GM23338 (cell line): ENCODE results near the gene PYURF. TPM values are rescaled to one million over a fixed set of nuclear protein-coding genes. Genes with fewer than 3 reads are reported as not detected.

Source experiments
- ATAC-seq: fragments of 200-7000 bp; cut with Tn5 transposase; 3 replicates; pipeline ENCODE4 v1.9.1; 2020
- DNase-seq: peaks from one replicate; pipeline ENCODE4 v3.0.0-alpha.2; 2015; ENCODE audit warnings: low spot score
- H2AFZ ChIP-seq: fragments of 200-600 bp; sonication (generic); 2 replicates; pipeline ENCODE4 v1.8.0; 2016; ENCODE audit warnings: antibody characterized with exemption, mild to moderate bottlenecking, moderate library complexity
- H3F3A ChIP-seq: fragments of 200-600 bp; sonication (generic); replicated peaks from 2 replicates; pipeline ENCODE4 v1.8.0; 2017; ENCODE audit warnings: antibody characterized with exemption, mixed run types, low read depth
- H3K27ac ChIP-seq: fragments of 200-600 bp; sonication (generic); 2 replicates; pipeline ENCODE4 v1.6.1; 2016; ENCODE audit warnings: low read depth
- H3K27me3 ChIP-seq: fragments of 200-600 bp; sonication (generic); 2 replicates; pipeline ENCODE4 v1.8.0; 2016; ENCODE audit warnings: mild to moderate bottlenecking, mixed run types, moderate library complexity; ENCODE audit not compliant: insufficient read depth
- H3K36me3 ChIP-seq: fragments of 200-600 bp; sonication (generic); 2 replicates; pipeline ENCODE4 v1.8.0; 2016; ENCODE audit warnings: mild to moderate bottlenecking; ENCODE audit not compliant: insufficient read depth
- H3K4me1 ChIP-seq: fragments of 200-600 bp; sonication (generic); 2 replicates; pipeline ENCODE4 v1.8.0; 2016; ENCODE audit warnings: mild to moderate bottlenecking, moderate library complexity; ENCODE audit not compliant: insufficient read depth
- H3K4me2 ChIP-seq: fragments of 200-600 bp; sonication (generic); 2 replicates; pipeline ENCODE4 v1.7.1; 2017; ENCODE audit warnings: mixed run types
- H3K4me3 ChIP-seq: fragments of 200-600 bp; sonication (generic); 2 replicates; pipeline ENCODE4 v1.6.1; 2016; ENCODE audit warnings: mixed run types
- H3K79me2 ChIP-seq: fragments of 200-600 bp; sonication (generic); replicated peaks from 2 replicates; pipeline ENCODE4 v1.8.0; 2017; ENCODE audit warnings: mild to moderate bottlenecking; ENCODE audit not compliant: insufficient read depth
- H3K9me2 ChIP-seq: fragments of 200-600 bp; sonication (generic); 2 replicates; pipeline ENCODE4 v1.8.0; 2017; ENCODE audit not compliant: insufficient read depth
- H4K20me1 ChIP-seq: fragments of 200-600 bp; sonication (generic); replicated peaks from 2 replicates; pipeline ENCODE4 v1.8.0; 2017; ENCODE audit warnings: mild to moderate bottlenecking; ENCODE audit not compliant: insufficient read depth
- H3K27ac Mint-ChIP-seq: 2 replicates; pipeline ENCODE4 v1.8.0; 2020; ENCODE audit warnings: inconsistent platforms, mild to moderate bottlenecking, moderate library complexity, mixed read lengths
- H3K27me3 Mint-ChIP-seq: 3 replicates; pipeline ENCODE4 v1.8.0; 2022; ENCODE audit warnings: low read depth, mild to moderate bottlenecking, moderate library complexity, mixed read lengths, inconsistent platforms; ENCODE audit not compliant: insufficient read depth, poor library complexity
- H3K36me3 Mint-ChIP-seq: 3 replicates; pipeline ENCODE4 v1.8.0; 2021; ENCODE audit warnings: low read depth, mild to moderate bottlenecking, inconsistent platforms, moderate library complexity, mixed read lengths
- H3K4me1 Mint-ChIP-seq: 3 replicates; pipeline ENCODE4 v1.8.0; 2020; ENCODE audit warnings: mild to moderate bottlenecking, inconsistent platforms, mixed read lengths
- H3K4me3 Mint-ChIP-seq: 3 replicates; pipeline ENCODE4 v1.8.0; 2021; ENCODE audit warnings: moderate library complexity, mild to moderate bottlenecking, inconsistent platforms, mixed read lengths
- H3K9me3 Mint-ChIP-seq: 3 replicates; pipeline ENCODE4 v1.8.0; 2020; ENCODE audit warnings: moderate library complexity, mild to moderate bottlenecking, inconsistent platforms, mixed read lengths
- CREB1 ChIP-seq: fragments of 250-450 bp; sonication (Bioruptor Pico); IDR thresholded peaks from 2 replicates; pipeline ENCODE4 v1.5.0; 2020; ENCODE audit warnings: low read depth, mild to moderate bottlenecking, moderate library complexity
- EZH2 ChIP-seq: fragments of 200-600 bp; sonication (generic); IDR thresholded peaks from one replicate; pipeline ENCODE4 v1.8.0; 2017; ENCODE audit warnings: antibody characterized with exemption, mild to moderate bottlenecking, low read depth; ENCODE audit not compliant: unreplicated experiment
- JUNB ChIP-seq: IDR thresholded peaks from one replicate; pipeline ENCODE4 v1.6.1; 2016; ENCODE audit warnings: antibody characterized with exemption; ENCODE audit not compliant: unreplicated experiment
- NANOG ChIP-seq: IDR thresholded peaks from 2 replicates; pipeline ENCODE4 v1.6.1; 2016; ENCODE audit warnings: antibody characterized with exemption, borderline replicate concordance
- POLR2AphosphoS5 ChIP-seq: IDR thresholded peaks from 2 replicates; pipeline ENCODE4 v1.6.1; 2016; ENCODE audit warnings: antibody characterized with exemption, low read depth
- STAT1 ChIP-seq: IDR thresholded peaks from one replicate; pipeline ENCODE4 v1.6.1; 2016; ENCODE audit warnings: antibody characterized with exemption; ENCODE audit not compliant: unreplicated experiment
- ZNF114 ChIP-seq: fragments of 250-450 bp; sonication (Bioruptor Pico); IDR thresholded peaks from 2 replicates; pipeline ENCODE4 v1.5.0; 2020; ENCODE audit warnings: mild to moderate bottlenecking, moderate library complexity
- ZNF331 ChIP-seq: fragments of 250-450 bp; sonication (Bioruptor Pico); IDR thresholded peaks from 2 replicates; pipeline ENCODE4 v1.5.0; 2020; ENCODE audit warnings: low read depth, mild to moderate bottlenecking, moderate library complexity
- polyA plus RNA-seq: library from polyadenylated mRNA; unstranded; fragments of >200 nt; fragmentation: Nextera tagmentation; extraction: Ambion mirVana; gene quantifications from 2 replicates; pipeline ENCODE4 v1.2.1, GENCODE V29; 2016
- total RNA-seq: library from RNA; depleted of rRNA; stranded (reverse); fragments of >200 nt; shearing (Covaris generic); gene quantifications from 2 replicates; pipeline ENCODE4 v1.2.3, GENCODE V29; 2014
- TF ChIP-seq, protein P1 (sequence below), 2 experiments: fragments of 200-600 bp in 1 of 2; sonication (generic) in 1 of 2; conservative IDR thresholded peaks; 2 replicates each; pipeline versions ENCODE4 v1.5.1 to v1.6.1; 2016 to 2017; ENCODE audit warnings: antibody characterized with exemption in 2 of 2, low read depth in 2 of 2, mild to moderate bottlenecking in 2 of 2, moderate library complexity in 1 of 2
- TF ChIP-seq, protein P2 (sequence below): IDR thresholded peaks from 2 replicates; pipeline ENCODE4 v1.6.1; 2016; ENCODE audit warnings: antibody characterized with exemption
- TF ChIP-seq, protein P3 (sequence below): IDR thresholded peaks from one replicate; pipeline ENCODE4 v1.6.1; 2018; ENCODE audit warnings: antibody characterized with exemption; ENCODE audit not compliant: unreplicated experiment

The PYURF gene
- total and polyA plus RNA-seq, 2 experiments from 2014 or later, result 65.3 to 116 TPM

DNA sequence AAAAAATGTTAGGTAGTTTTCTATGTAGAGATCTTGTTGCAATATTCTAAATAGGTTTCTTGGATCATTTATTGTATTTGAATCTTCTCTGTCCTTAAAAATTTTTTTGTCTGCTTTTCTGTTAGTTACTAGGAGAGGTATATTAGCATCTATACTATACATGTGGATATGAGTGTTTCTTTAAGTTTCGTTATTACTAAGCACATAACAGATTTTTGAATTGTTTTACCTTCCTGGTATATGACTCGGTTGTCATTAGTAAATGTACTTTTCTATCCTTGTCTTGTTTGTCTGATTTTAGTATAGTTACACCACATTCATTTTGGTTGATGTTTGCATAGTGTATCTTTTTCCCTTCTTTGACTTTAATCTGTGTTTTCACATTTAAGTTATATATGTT is 20.2 kb downstream of the PYURF start:
- H3K36me3 ChIP-seq, result no peaks in the 10 kb centered on the region
- no peak overlapping the region for H3K4me3 ChIP-seq
- Mint-ChIP-seq H3K27me3 (no peaks in the 10 kb centered on the region), H3K9me3 (no peaks in the 10 kb centered on the region), H3K27ac (no peak overlapping the region), H3K4me1 (no peaks in the 10 kb centered on the region), H3K4me3 (no peak overlapping the region), H3K36me3 (no peaks in the 10 kb centered on the region)
- TF ChIP-seq POLR2AphosphoS5 (no peak), CREB1 (CRISPR knock-in tag) (no peak), EZH2 (no peak), STAT1 (no peak), JUNB (no peak)
- no peak for ATAC-seq
- H3K4me1 ChIP-seq, result no peaks in the 10 kb centered on the region
- no peaks in the 10 kb centered on the region for H4K20me1 ChIP-seq
- no peaks in the 10 kb centered on the region for H3K79me2 ChIP-seq
- H3K9me2 ChIP-seq, result no peaks in the 10 kb centered on the region
- H3K27ac ChIP-seq, result no peak overlapping the region
- no peak overlapping the region for H3K4me2 ChIP-seq
- H3F3A ChIP-seq, result no peaks in the 10 kb centered on the region
- H2AFZ ChIP-seq, result no peak overlapping the region
- H3K27me3 ChIP-seq, result no peaks in the 10 kb centered on the region
- no peak for DNase-seq

DNA sequence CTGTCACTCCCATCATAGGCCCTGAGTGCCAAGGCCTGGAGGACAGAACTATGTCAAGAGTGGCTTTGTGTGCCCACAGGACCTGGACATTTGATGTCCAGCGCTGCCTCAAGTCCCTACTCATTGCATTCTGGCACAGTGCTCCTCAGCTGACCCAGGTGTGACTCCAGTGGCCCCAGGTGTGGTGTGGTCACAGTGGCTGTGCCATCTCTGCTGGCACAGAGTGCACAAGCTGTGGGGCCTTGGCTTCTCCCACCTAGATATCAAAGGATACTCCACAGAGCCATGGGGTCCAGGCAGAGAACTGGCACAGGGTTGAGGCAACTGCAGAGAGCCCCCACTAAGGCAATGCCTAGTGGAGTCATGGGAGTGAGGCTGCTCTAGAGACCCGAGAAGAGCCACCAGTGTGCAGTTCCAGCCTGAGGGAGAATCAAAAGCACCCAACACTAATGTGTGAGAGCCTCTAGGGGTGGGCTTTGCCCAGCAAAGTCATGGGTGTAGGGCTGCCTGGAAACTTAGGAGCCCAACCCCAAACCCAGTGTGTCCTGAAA is 25.6 kb downstream of the PYURF start:
- no peak overlapping the region for H3K4me2 ChIP-seq
- Mint-ChIP-seq H3K4me1 (no peaks in the 10 kb centered on the region), H3K36me3 (no peaks in the 10 kb centered on the region), H3K27ac (no peak overlapping the region), H3K4me3 (no peak overlapping the region), H3K9me3 (no peaks in the 10 kb centered on the region), H3K27me3 (no peaks in the 10 kb centered on the region)
- H3F3A ChIP-seq, result no peaks in the 10 kb centered on the region
- H3K4me3 ChIP-seq, result no peak overlapping the region
- no peaks in the 10 kb centered on the region for H4K20me1 ChIP-seq
- no peak overlapping the region for H2AFZ ChIP-seq
- H3K4me1 ChIP-seq, result no peaks in the 10 kb centered on the region
- H3K27me3 ChIP-seq, result no peaks in the 10 kb centered on the region
- no peak overlapping the region for H3K27ac ChIP-seq
- DNase-seq (no peak), ATAC-seq (no peak)
- no peaks in the 10 kb centered on the region for H3K79me2 ChIP-seq
- H3K36me3 ChIP-seq, result peaks cover 14% of the 10 kb centered on the region; the same call in 1 of the 2 replicates
- H3K9me2 ChIP-seq, result no peaks in the 10 kb centered on the region
- TF ChIP-seq EZH2 (no peak), POLR2AphosphoS5 (no peak), ZNF331 (no peak), NANOG (no peak), ZNF114 (CRISPR knock-in tag) (no peak), CREB1 (CRISPR knock-in tag) (no peak), STAT1 (no peak)
- TF ChIP-seq, protein P1, sequence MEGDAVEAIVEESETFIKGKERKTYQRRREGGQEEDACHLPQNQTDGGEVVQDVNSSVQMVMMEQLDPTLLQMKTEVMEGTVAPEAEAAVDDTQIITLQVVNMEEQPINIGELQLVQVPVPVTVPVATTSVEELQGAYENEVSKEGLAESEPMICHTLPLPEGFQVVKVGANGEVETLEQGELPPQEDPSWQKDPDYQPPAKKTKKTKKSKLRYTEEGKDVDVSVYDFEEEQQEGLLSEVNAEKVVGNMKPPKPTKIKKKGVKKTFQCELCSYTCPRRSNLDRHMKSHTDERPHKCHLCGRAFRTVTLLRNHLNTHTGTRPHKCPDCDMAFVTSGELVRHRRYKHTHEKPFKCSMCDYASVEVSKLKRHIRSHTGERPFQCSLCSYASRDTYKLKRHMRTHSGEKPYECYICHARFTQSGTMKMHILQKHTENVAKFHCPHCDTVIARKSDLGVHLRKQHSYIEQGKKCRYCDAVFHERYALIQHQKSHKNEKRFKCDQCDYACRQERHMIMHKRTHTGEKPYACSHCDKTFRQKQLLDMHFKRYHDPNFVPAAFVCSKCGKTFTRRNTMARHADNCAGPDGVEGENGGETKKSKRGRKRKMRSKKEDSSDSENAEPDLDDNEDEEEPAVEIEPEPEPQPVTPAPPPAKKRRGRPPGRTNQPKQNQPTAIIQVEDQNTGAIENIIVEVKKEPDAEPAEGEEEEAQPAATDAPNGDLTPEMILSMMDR (conservative IDR thresholded peaks at IDR 0.05; ENCODE audit: low read depth in 2 of 2), result no peak
- TF ChIP-seq, protein P2, sequence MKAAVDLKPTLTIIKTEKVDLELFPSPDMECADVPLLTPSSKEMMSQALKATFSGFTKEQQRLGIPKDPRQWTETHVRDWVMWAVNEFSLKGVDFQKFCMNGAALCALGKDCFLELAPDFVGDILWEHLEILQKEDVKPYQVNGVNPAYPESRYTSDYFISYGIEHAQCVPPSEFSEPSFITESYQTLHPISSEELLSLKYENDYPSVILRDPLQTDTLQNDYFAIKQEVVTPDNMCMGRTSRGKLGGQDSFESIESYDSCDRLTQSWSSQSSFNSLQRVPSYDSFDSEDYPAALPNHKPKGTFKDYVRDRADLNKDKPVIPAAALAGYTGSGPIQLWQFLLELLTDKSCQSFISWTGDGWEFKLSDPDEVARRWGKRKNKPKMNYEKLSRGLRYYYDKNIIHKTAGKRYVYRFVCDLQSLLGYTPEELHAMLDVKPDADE, result no peak
- TF ChIP-seq, protein P3, sequence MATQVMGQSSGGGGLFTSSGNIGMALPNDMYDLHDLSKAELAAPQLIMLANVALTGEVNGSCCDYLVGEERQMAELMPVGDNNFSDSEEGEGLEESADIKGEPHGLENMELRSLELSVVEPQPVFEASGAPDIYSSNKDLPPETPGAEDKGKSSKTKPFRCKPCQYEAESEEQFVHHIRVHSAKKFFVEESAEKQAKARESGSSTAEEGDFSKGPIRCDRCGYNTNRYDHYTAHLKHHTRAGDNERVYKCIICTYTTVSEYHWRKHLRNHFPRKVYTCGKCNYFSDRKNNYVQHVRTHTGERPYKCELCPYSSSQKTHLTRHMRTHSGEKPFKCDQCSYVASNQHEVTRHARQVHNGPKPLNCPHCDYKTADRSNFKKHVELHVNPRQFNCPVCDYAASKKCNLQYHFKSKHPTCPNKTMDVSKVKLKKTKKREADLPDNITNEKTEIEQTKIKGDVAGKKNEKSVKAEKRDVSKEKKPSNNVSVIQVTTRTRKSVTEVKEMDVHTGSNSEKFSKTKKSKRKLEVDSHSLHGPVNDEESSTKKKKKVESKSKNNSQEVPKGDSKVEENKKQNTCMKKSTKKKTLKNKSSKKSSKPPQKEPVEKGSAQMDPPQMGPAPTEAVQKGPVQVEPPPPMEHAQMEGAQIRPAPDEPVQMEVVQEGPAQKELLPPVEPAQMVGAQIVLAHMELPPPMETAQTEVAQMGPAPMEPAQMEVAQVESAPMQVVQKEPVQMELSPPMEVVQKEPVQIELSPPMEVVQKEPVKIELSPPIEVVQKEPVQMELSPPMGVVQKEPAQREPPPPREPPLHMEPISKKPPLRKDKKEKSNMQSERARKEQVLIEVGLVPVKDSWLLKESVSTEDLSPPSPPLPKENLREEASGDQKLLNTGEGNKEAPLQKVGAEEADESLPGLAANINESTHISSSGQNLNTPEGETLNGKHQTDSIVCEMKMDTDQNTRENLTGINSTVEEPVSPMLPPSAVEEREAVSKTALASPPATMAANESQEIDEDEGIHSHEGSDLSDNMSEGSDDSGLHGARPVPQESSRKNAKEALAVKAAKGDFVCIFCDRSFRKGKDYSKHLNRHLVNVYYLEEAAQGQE, result no peak
